ENCODE data around the gene GANC. TPM values are rescaled to one million over a fixed set of nuclear protein-coding genes. Genes with fewer than 3 reads are reported as not detected.

The GANC gene
- total RNA-seq, 1 experiment from 2014 or later = 24.0 TPM

DNA sequence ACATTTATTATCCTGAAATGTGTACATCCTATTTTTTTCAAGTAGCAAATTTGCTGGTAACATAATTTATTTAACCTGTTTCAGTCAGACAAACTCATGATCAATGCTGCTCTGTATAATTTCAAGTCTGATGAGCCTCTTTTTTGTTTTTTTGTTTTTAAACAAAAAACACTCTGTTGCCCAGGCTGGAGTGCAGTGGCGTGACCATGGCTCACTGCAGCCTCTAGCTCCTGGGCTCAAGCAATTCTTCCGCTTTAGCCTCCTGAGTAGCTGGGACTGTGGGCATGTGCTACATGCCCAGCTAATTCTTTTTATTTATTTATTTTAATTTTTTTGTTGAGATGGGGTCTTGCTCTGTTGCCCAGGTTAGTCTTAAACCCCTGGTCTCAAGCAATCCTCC, 46.2 kb downstream of the GANC start:
- H3K9me3 Mint-ChIP-seq (ENCODE audit: unreplicated experiment) = no peaks in the 10 kb centered on the region
- ChIA-PET CTCF (no interaction called here), POLR2A (no interaction called here)
- no peak for TF ChIP-seq CTCF (IDR thresholded peaks at IDR 0.05; ENCODE audit: unreplicated experiment)
- no peak overlapping the region for H3K27ac Mint-ChIP-seq (ENCODE audit: low read depth, unreplicated experiment)
- H3K27me3 Mint-ChIP-seq (ENCODE audit: insufficient read depth, unreplicated experiment) = no peaks in the 10 kb centered on the region
- peaks cover 13% of the 10 kb centered on the region for H3K36me3 Mint-ChIP-seq (ENCODE audit: insufficient read depth, unreplicated experiment)
- no peaks in the 10 kb centered on the region for H3K4me1 Mint-ChIP-seq (ENCODE audit: insufficient read depth, unreplicated experiment)
- intact Hi-C loops (cut with micrococcal nuclease) = no loop called here
- H3K4me3 Mint-ChIP-seq (ENCODE audit: unreplicated experiment) = no peak overlapping the region
- no TSS peak for BruUV-seq (replicated peaks)
- DNase-seq (ENCODE audit: unreplicated experiment) = no peak

GRCh38 chr15:42324308-42324707, 51.3 kb downstream of the GANC start:
- ChIA-PET CTCF (no interaction called here), POLR2A (interaction anchor here (0.6 kb wide), 1 partner anchor 590 kb away, joined by 3 read pairs; no protein-coding TSS in a partner anchor)
- no peaks in the 10 kb centered on the region for H3K27me3 Mint-ChIP-seq (ENCODE audit: insufficient read depth, unreplicated experiment)
- no peaks in the 10 kb centered on the region for H3K9me3 Mint-ChIP-seq (ENCODE audit: unreplicated experiment)
- BruUV-seq (replicated peaks) = no TSS peak
- H3K4me1 Mint-ChIP-seq (ENCODE audit: insufficient read depth, unreplicated experiment) = no peaks in the 10 kb centered on the region
- DNase-seq (ENCODE audit: unreplicated experiment) = no peak
- no peak overlapping the region for H3K27ac Mint-ChIP-seq (ENCODE audit: low read depth, unreplicated experiment)
- H3K4me3 Mint-ChIP-seq (ENCODE audit: unreplicated experiment) = no peak overlapping the region
- TF ChIP-seq CTCF (IDR thresholded peaks at IDR 0.05; ENCODE audit: unreplicated experiment) = no peak
- H3K36me3 Mint-ChIP-seq (ENCODE audit: insufficient read depth, unreplicated experiment) = peaks cover 22% of the 10 kb centered on the region
- intact Hi-C loops (cut with micrococcal nuclease) = no loop called here

GRCh38 chr15:42329161-42329560, 56.2 kb downstream of the GANC start:
- no peak overlapping the region for H3K4me3 Mint-ChIP-seq (ENCODE audit: unreplicated experiment)
- peaks cover 16% of the 10 kb centered on the region for H3K36me3 Mint-ChIP-seq (ENCODE audit: insufficient read depth, unreplicated experiment)
- H3K9me3 Mint-ChIP-seq (ENCODE audit: unreplicated experiment) = no peaks in the 10 kb centered on the region
- TF ChIP-seq CTCF (IDR thresholded peaks at IDR 0.05; ENCODE audit: unreplicated experiment) = no peak
- no peaks in the 10 kb centered on the region for H3K27me3 Mint-ChIP-seq (ENCODE audit: insufficient read depth, unreplicated experiment)
- no peaks in the 10 kb centered on the region for H3K4me1 Mint-ChIP-seq (ENCODE audit: insufficient read depth, unreplicated experiment)
- no TSS peak for BruUV-seq (replicated peaks)
- DNase-seq (ENCODE audit: unreplicated experiment) = no peak
- ChIA-PET POLR2A (interaction anchor here (1.0 kb wide), 1 partner anchor 10 kb away, joined by 4 read pairs; no protein-coding TSS in a partner anchor), CTCF (interaction anchor here (1.1 kb wide), 1 partner anchor 9 kb away, joined by 3 read pairs; no protein-coding TSS in a partner anchor)
- no peak overlapping the region for H3K27ac Mint-ChIP-seq (ENCODE audit: low read depth, unreplicated experiment)
- intact Hi-C loops (cut with micrococcal nuclease) = no loop called here

GRCh38 chr15:42329992-42330391, 57.0 kb downstream of the GANC start:
- H3K4me1 Mint-ChIP-seq (ENCODE audit: insufficient read depth, unreplicated experiment) = no peaks in the 10 kb centered on the region
- H3K27ac Mint-ChIP-seq (ENCODE audit: low read depth, unreplicated experiment) = no peak overlapping the region
- CTCF ChIA-PET = interaction anchor here (0.6 to 1.1 kb wide), 3 partner anchors 9 to 201 kb away, joined by 3 read pairs; no protein-coding TSS in a partner anchor
- no peak for TF ChIP-seq CTCF (IDR thresholded peaks at IDR 0.05; ENCODE audit: unreplicated experiment)
- no peak for DNase-seq (ENCODE audit: unreplicated experiment)
- POLR2A ChIA-PET = no interaction called here
- no peaks in the 10 kb centered on the region for H3K27me3 Mint-ChIP-seq (ENCODE audit: insufficient read depth, unreplicated experiment)
- peaks cover 16% of the 10 kb centered on the region for H3K36me3 Mint-ChIP-seq (ENCODE audit: insufficient read depth, unreplicated experiment)
- peaks cover under 1% of the 10 kb centered on the region for H3K9me3 Mint-ChIP-seq (ENCODE audit: unreplicated experiment)
- no TSS peak for BruUV-seq (replicated peaks)
- no peak overlapping the region for H3K4me3 Mint-ChIP-seq (ENCODE audit: unreplicated experiment)
- intact Hi-C loops (cut with micrococcal nuclease) = no loop called here

All from MCF 10A (cell line).